ENCODE results near the gene KRT1. TPM values are rescaled to one million over a fixed set of nuclear protein-coding genes. Genes with fewer than 3 reads are reported as not detected.
A peak's percentile ranks its signal among the peaks of the same experiment; 100 is the strongest.

KRT1 gene
- total and polyA plus RNA-seq, 7 donors = not detected

- no peak for TF ChIP-seq POLR2AphosphoS5 (IDR thresholded peaks at IDR 0.05)
- no peak for TF ChIP-seq POLR2A (IDR thresholded peaks at IDR 0.05)
- TF ChIP-seq CTCF (IDR thresholded peaks at IDR 0.05) = no peak
- TF ChIP-seq EP300 (IDR thresholded peaks at IDR 0.05) = no peak
- H3K27ac ChIP-seq = no peak overlapping the region
- no peaks in the 10 kb centered on the region for H3K9me3 ChIP-seq
- peaks cover 0 to 21% (median 3%) of the 10 kb centered on the region in 4 donors for H3K4me1 ChIP-seq
- peaks cover 0 to 10% (median 0%) of the 10 kb centered on the region in 3 donors for H3K27me3 ChIP-seq
- no peak overlapping the region for H3K4me3 ChIP-seq
- intact Hi-C loops (cut with DNase I) = no loop called here
- DNase-seq = no peak
- H3K36me3 ChIP-seq = no peaks in the 10 kb centered on the region
- 77 to 79% methylated on average over 4 of the region's 4 CpGs for WGBS, 2 donors
Measured at GRCh38 chr12:52637299-52637698, 42.9 kb downstream of the KRT1 start.

GRCh38 chr12:52636592-52637258, 43.5 kb downstream of the KRT1 start:
- H3K36me3 ChIP-seq = no peaks in the 10 kb centered on the region
- intact Hi-C loops (cut with DNase I) = no loop called here
- peaks cover 0 to 6% (median 0%) of the 10 kb centered on the region in 3 donors for H3K27me3 ChIP-seq
- H3K27ac ChIP-seq = no peak overlapping the region
- WGBS, 2 donors = 69 to 78% methylated on average over 5 of the region's 5 CpGs
- no peak overlapping the region for H3K4me3 ChIP-seq
- TF ChIP-seq POLR2A (IDR thresholded peaks at IDR 0.05) (no peak), CTCF (IDR thresholded peaks at IDR 0.05) (no peak), EP300 (IDR thresholded peaks at IDR 0.05) (no peak), POLR2AphosphoS5 (IDR thresholded peaks at IDR 0.05) (no peak)
- DNase-seq = no peak
- peaks cover 0 to 22% (median 3%) of the 10 kb centered on the region in 4 donors for H3K4me1 ChIP-seq
- H3K9me3 ChIP-seq = no peaks in the 10 kb centered on the region

DNA sequence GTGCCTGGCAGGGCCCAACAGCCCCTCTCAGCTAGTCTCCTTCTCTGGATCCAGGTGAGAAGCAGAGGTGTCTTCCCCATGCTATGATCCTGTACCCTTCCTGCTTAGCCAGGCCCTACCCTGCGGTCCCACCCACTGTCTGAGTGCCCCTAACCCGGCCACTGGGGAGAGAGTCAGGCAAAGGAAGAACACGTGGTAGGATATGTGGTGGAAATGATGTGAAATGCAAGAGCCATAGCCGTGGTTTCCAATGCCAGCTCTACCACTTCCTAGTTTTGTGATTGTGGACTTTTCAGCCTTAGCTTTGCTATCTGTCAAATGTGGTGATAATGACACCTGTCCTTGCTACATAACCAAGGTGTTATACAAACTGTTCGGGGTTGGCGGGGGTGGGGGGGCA, 44.0 kb downstream of the KRT1 start:
- peaks cover 0 to 3% (median 0%) of the 10 kb centered on the region in 3 donors for H3K27me3 ChIP-seq
- DNase-seq = peak; percentile 25
- no peak overlapping the region for H3K4me3 ChIP-seq
- intact Hi-C loops (cut with DNase I) = no loop called here
- WGBS, 2 donors = 69 to 78% methylated on average over 6 of the region's 6 CpGs
- peaks cover 0 to 22% (median 3%) of the 10 kb centered on the region in 4 donors for H3K4me1 ChIP-seq
- H3K9me3 ChIP-seq = no peaks in the 10 kb centered on the region
- TF ChIP-seq EP300 (IDR thresholded peaks at IDR 0.05) (no peak), POLR2A (IDR thresholded peaks at IDR 0.05) (no peak), POLR2AphosphoS5 (IDR thresholded peaks at IDR 0.05) (no peak), CTCF (IDR thresholded peaks at IDR 0.05) (no peak)
- H3K36me3 ChIP-seq = no peaks in the 10 kb centered on the region
- H3K27ac ChIP-seq = no peak overlapping the region

DNA sequence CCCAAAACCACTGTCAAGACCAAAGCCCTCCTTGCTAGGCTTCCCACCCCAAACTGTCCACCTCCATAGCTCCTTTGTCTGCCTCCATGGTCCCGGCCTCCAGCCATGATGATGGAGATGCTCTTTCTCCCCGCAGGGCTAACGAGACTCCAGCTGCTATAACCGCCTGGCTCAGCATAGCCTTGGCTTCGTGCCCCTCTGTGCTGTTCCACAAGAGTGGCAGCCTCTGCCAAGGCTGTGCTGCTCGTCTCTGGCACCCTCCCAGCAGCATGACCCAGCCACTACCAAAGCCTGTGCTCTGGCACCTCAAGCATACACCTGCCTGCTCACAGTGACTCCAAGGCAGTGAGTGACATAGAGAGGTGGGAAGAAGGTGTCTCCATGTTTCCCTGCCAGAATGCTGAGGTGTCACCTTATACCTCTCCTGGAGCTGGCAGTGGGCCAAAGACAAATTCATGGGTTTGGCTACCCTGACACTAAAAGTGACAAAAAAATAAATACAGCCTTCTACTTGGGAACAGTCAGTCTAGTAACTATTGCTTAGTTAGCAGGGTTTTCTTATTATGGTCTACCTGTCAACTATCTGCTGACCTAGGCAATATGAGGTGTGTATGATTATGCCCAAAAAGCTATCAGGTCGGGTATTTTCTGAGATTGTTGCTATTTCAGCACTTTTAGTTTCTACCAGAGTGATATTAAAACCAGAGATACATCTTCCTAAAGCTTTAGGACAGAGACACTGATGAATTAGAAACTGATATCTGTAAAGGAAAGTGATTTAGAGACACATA, 45.7 kb downstream of the KRT1 start:
- Histone ChIP-seq H3K27me3 (peaks cover 0 to 3% (median 0%) of the 10 kb centered on the region in 3 donors), H3K9me3 (no peaks in the 10 kb centered on the region), H3K36me3 (no peaks in the 10 kb centered on the region), H3K4me1 (peaks cover 0 to 22% (median 3%) of the 10 kb centered on the region in 4 donors), H3K4me3 (no peak overlapping the region), H3K27ac (no peak overlapping the region)
- TF ChIP-seq EP300 (IDR thresholded peaks at IDR 0.05) (no peak), POLR2A (IDR thresholded peaks at IDR 0.05) (no peak), POLR2AphosphoS5 (IDR thresholded peaks at IDR 0.05) (no peak), CTCF (IDR thresholded peaks at IDR 0.05) (no peak)
- intact Hi-C loops (cut with DNase I) = no loop called here
- peak; percentile 90 for DNase-seq
- WGBS, 2 donors = 38 to 67% methylated on average over 7 of the region's 7 CpGs
